ENCODE data around the gene LY6G6D.

The LY6G6D gene

DNA sequence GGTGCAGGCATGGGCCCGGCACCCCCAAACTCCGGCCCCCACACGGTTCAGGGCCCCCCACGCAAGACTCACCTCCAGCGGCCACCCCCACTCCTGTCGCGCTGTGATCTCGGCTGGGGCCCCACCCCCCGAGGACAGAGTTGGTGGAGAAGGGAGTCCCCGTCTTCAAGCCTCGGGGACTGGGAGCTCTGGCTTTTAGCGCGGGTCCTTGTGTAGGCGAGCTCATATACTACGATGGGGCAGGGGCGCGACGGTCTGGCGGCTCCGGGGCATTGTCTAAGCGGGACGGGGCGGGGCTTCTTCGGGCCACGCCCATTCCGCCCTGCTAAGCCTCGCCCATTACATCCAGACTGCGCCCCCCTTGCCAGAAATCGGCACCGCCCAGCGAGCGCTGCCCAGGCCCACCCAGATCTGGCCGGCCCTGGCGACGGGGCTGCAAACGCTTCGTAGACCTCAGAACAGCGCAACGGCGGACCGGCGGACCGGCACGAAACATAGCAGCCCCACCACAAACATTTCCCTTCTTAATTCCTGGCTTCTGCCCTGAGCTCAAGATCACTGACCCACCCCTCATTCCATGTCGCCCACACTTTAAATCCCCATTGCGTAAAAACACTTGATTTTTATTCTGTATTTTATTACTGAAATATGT lies 15.0 kb downstream of the LY6G6D start:
- TF ChIP-seq, protein P1, sequence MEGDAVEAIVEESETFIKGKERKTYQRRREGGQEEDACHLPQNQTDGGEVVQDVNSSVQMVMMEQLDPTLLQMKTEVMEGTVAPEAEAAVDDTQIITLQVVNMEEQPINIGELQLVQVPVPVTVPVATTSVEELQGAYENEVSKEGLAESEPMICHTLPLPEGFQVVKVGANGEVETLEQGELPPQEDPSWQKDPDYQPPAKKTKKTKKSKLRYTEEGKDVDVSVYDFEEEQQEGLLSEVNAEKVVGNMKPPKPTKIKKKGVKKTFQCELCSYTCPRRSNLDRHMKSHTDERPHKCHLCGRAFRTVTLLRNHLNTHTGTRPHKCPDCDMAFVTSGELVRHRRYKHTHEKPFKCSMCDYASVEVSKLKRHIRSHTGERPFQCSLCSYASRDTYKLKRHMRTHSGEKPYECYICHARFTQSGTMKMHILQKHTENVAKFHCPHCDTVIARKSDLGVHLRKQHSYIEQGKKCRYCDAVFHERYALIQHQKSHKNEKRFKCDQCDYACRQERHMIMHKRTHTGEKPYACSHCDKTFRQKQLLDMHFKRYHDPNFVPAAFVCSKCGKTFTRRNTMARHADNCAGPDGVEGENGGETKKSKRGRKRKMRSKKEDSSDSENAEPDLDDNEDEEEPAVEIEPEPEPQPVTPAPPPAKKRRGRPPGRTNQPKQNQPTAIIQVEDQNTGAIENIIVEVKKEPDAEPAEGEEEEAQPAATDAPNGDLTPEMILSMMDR (IDR thresholded peaks at IDR 0.05), result no peak

DNA sequence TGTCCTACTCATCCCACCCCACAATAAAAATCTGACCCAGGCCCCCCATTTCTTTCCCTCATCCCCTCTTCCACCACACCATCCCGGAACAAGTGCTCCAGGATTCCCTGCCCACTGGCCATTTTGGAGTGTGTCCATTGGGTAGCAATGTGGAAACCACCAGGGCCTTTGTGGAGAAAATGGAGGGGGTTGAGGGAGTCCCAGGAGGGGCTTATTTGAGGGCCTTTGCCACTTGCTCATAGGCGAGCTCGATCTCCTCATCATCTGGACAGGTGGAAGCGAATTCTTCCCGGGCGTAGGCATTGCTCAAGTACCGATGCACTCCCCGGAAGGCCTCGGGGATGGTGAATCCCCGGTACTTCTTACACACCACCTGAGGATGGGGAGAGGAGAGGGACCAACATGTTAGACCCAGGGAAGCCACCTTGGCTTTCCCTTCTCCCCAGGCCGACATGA lies 15.5 kb downstream of the LY6G6D start:
- TF ChIP-seq, protein P1 (IDR thresholded peaks at IDR 0.05), result no peak

- TF ChIP-seq, protein P1 (IDR thresholded peaks at IDR 0.05), result no peak
These were observed 16.9 kb downstream of the LY6G6D start for GRCh38 chr6:31732029-31732428.

DNA sequence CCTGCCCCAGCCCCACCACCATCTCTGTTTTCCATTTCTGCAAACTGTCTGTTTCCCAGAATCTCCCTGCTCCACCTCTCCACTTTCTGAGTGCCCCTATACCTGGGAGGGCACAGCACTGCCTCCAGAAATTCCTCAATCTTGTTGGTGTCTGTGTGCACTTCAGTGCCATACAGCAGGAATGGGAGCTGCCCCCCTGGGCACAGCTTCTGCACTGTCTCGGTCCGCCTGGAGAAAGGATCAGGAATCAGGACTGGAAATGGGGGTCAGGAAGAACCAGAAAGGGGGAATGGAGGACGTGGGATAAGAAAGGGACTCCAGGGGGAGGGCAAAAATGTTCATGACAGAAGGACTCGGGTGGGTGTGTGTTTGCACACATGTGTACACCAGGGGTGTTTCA lies 18.6 kb downstream of the LY6G6D start:
- TF ChIP-seq, protein P1 (IDR thresholded peaks at IDR 0.05), result no peak

GRCh38 chr6:31734247-31734820 lies 19.2 kb downstream of the LY6G6D start:
- TF ChIP-seq, protein P1 (IDR thresholded peaks at IDR 0.05), result no peak

- TF ChIP-seq, protein P1 (IDR thresholded peaks at IDR 0.05), result no peak
These were observed 19.8 kb downstream of the LY6G6D start for GRCh38 chr6:31734821-31735406.

- TF ChIP-seq, protein P1 (IDR thresholded peaks at IDR 0.05), result no peak
These were observed 21.0 kb downstream of the LY6G6D start, which contains the start of gene CLIC1 for GRCh38 chr6:31736021-31736767. CLIC1 (minus strand) TSS chr6:31736530; CDS start chr6:31736300, 230 bp downstream.
